Left lung (tissue), 10 donors: ENCODE results near the gene ZNF292. TPM values are rescaled to one million over a fixed set of nuclear protein-coding genes. Genes with fewer than 3 reads are reported as not detected.
"Not testable (repeated sequence)": the region's sequence is repeated elsewhere in the genome, so short reads cannot be mapped to it uniquely, and the experiment has no call there.

ENCODE experiments used
- ATAC-seq: fragments of 200-7000 bp; cut with Tn5 transposase; one replicate; pipeline ENCODE4 v1.9.1; 2020; ENCODE audit warnings: moderate library complexity
- DNase-seq, 4 donors: peaks; one replicate each; pipeline ENCODE4 v3.0.0-alpha.2; 2013 to 2020
- H3K27ac ChIP-seq, 2 donors: fragments of 200-600 bp; sonication (generic) in 1 of 2; one replicate each; pipeline versions ENCODE4 v1.5.0 to v1.8.0; 2020 to 2021
- H3K27me3 ChIP-seq, 2 donors: fragments of 200-600 bp; sonication (generic) in 1 of 2; one replicate each; pipeline versions ENCODE4 v1.5.0 to v1.8.0; 2020 to 2021
- H3K36me3 ChIP-seq, 2 donors: fragments of 200-600 bp; sonication (generic) in 1 of 2; one replicate each; pipeline versions ENCODE4 v1.5.0 to v1.8.0; 2020 to 2021
- H3K4me1 ChIP-seq, 2 donors: fragments of 200-600 bp; one replicate each; pipeline ENCODE4 v1.8.0; 2021
- H3K4me3 ChIP-seq, 2 donors: fragments of 200-600 bp; sonication (generic) in 1 of 2; one replicate each; pipeline versions ENCODE4 v1.5.0 to v1.8.0; 2020 to 2021; ENCODE audit warnings: mild to moderate bottlenecking in 1 of 2
- H3K9me3 ChIP-seq, 2 donors: fragments of 200-600 bp; sonication (generic) in 1 of 2; one replicate each; pipeline versions ENCODE4 v1.5.0 to v1.8.0; 2020 to 2021
- intact Hi-C, 2 donors: fragments of 100-400 bp; cut with DNase I; formaldehyde crosslinking; loops; one replicate each; pipeline versions ENCODE4 v1.11.2 to v1.14.2; 2022
- polyA plus RNA-seq, 6 donors: library from polyadenylated mRNA; unstranded; fragments of 120-200 nt; gene quantifications; one replicate each; pipeline ENCODE4 v1.2.1, GENCODE V29; 2013; ENCODE audit not compliant: insufficient read length in 6 of 6
- total RNA-seq, 2 donors: library from RNA; stranded (reverse); fragmentation: NEBNext Ultra II Directional; extraction: Animal tissue kit (Norgen Biotek cat#: 25700); gene quantifications; one replicate each; pipeline ENCODE4 v1.2.1, GENCODE V29; 2021
- TF ChIP-seq, protein P1 (sequence below), 2 donors: fragments of 200-600 bp; sonication (generic) in 1 of 2; IDR thresholded peaks; one replicate each; pipeline versions ENCODE4 v1.5.0 to v1.8.0; 2021; ENCODE audit warnings: antibody characterized with exemption in 2 of 2
- donor health status: DM: no; HTN: yes; CAD: no.
- donor health status: DM: no; HTN: no; CAD: no.

Gene ZNF292
- total and polyA plus RNA-seq, 8 donors: 25.2 to 58.8 (median 51.0) TPM

GRCh38 chr6:87224971-87225370 is 69.6 kb downstream of the ZNF292 start:
- Histone ChIP-seq H3K4me3 (no peak overlapping the region), H3K27ac (no peak overlapping the region), H3K4me1 (no peaks in the 10 kb centered on the region), H3K27me3 (no peaks in the 10 kb centered on the region), H3K9me3 (no peaks in the 10 kb centered on the region), H3K36me3 (peaks cover 0 to 19% of the 10 kb centered on the region in 2 donors)
- DNase-seq (no peak), ATAC-seq (no peak)
- intact Hi-C loops: no loop called here
- TF ChIP-seq, protein P1, sequence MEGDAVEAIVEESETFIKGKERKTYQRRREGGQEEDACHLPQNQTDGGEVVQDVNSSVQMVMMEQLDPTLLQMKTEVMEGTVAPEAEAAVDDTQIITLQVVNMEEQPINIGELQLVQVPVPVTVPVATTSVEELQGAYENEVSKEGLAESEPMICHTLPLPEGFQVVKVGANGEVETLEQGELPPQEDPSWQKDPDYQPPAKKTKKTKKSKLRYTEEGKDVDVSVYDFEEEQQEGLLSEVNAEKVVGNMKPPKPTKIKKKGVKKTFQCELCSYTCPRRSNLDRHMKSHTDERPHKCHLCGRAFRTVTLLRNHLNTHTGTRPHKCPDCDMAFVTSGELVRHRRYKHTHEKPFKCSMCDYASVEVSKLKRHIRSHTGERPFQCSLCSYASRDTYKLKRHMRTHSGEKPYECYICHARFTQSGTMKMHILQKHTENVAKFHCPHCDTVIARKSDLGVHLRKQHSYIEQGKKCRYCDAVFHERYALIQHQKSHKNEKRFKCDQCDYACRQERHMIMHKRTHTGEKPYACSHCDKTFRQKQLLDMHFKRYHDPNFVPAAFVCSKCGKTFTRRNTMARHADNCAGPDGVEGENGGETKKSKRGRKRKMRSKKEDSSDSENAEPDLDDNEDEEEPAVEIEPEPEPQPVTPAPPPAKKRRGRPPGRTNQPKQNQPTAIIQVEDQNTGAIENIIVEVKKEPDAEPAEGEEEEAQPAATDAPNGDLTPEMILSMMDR (IDR thresholded peaks at IDR 0.05): no peak

DNA sequence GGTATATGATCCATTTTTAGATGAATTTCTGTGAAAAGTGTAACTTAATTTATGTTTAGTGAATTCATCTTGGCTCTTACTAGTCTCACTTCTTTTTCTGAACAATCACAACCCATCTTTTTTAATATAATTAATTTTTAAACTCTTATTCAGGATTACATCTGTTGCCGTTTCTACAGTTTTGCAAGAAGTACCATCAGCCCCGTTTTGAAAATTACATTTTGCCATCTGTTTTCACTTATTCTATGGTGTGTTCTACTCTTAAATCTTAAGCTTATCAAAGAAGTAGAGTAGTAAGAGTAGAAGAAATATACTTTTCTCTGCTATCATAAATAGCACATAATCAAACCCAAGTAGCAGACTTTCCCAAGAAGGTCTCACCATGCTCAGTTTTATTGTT is 70.1 kb downstream of the ZNF292 start:
- TF ChIP-seq, protein P1 (IDR thresholded peaks at IDR 0.05): no peak
- DNase-seq (no peak), ATAC-seq (no peak)
- H3K27me3 ChIP-seq: no peaks in the 10 kb centered on the region
- no peaks in the 10 kb centered on the region for H3K9me3 ChIP-seq
- H3K4me1 ChIP-seq: no peaks in the 10 kb centered on the region
- intact Hi-C loops: no loop called here
- H3K27ac ChIP-seq: no peak overlapping the region
- H3K4me3 ChIP-seq: no peak overlapping the region
- H3K36me3 ChIP-seq: peaks cover 0 to 13% of the 10 kb centered on the region in 2 donors

DNA sequence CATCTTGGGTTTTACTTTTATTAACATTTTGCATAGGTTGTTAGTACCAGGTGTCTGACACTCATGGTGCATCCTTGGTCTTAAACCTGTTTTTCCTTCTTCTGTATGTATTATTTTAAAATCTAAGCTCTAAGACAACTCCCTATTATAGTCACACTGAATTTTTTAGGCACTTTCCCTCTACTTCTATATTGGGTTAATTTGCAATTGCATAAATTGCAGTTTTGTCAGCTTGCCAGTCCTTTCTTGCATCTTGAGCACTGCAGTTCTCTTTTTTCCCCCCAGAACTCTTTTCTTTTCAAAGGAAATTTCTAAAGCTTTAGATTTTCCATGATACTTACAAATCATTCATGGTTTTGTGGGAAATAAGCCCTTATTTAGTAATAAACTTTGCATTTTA is 70.6 kb downstream of the ZNF292 start:
- TF ChIP-seq, protein P1 (IDR thresholded peaks at IDR 0.05): no peak
- no peak overlapping the region for H3K4me3 ChIP-seq
- DNase-seq (no peak), ATAC-seq (no peak)
- H3K27me3 ChIP-seq: no peaks in the 10 kb centered on the region
- no peaks in the 10 kb centered on the region for H3K4me1 ChIP-seq
- H3K27ac ChIP-seq: no peak overlapping the region
- H3K9me3 ChIP-seq: no peaks in the 10 kb centered on the region
- H3K36me3 ChIP-seq: peaks cover 0 to 13% of the 10 kb centered on the region in 2 donors
- intact Hi-C loops: no loop called here

- ATAC-seq: no peak
Measured at GRCh38 chr6:87230801-87231200, 75.4 kb downstream of the ZNF292 start.

DNA sequence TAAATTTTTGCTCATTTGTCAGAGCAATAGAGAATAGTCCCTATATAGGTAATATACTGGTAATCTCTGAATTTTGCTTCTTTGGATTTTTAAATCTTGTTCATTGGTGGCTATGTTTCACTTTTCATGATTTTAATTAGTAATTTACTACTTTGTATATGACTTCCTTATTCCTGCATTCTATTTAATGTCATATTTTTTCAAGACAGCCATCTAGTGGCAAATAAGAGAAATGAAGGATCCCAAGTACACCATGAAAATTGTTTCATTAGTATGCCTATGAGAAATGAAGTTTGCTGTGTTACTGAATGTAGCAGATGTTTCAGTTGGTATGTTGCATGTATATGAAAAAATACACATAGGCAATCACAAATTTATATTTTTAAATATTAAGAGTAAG is 82.4 kb downstream of the ZNF292 start:
- no peaks in the 10 kb centered on the region for H3K9me3 ChIP-seq
- H3K4me1 ChIP-seq: no peaks in the 10 kb centered on the region
- no peaks in the 10 kb centered on the region for H3K27me3 ChIP-seq
- H3K36me3 ChIP-seq: peaks cover 0 to 22% of the 10 kb centered on the region in 2 donors
- intact Hi-C loops: no loop called here
- no peak overlapping the region for H3K4me3 ChIP-seq
- TF ChIP-seq, protein P1 (IDR thresholded peaks at IDR 0.05): peak; percentile 49 to 57
- ATAC-seq (peak; percentile 69), DNase-seq (no peak)
- H3K27ac ChIP-seq: no peak overlapping the region

More at GRCh38 chr6:87230801-87231200, 75.4 kb downstream of the ZNF292 start:
- Histone ChIP-seq H3K4me1 (no peaks in the 10 kb centered on the region), H3K27ac (no peak overlapping the region), H3K36me3 (no peaks in the 10 kb centered on the region), H3K27me3 (no peaks in the 10 kb centered on the region), H3K4me3 (no peak overlapping the region), H3K9me3 (no peaks in the 10 kb centered on the region)
- TF ChIP-seq, protein P1 (IDR thresholded peaks at IDR 0.05): no peak
- intact Hi-C loops: no loop called here
- DNase-seq: no peak

GRCh38 chr6:87239098-87239635 is 83.8 kb downstream of the ZNF292 start:
- H3K27me3 ChIP-seq, H3K9me3 ChIP-seq, ATAC-seq, H3K4me1 ChIP-seq, H3K4me3 ChIP-seq, intact Hi-C loops, H3K27ac ChIP-seq: not testable (repeated sequence)
- peak in 1 of 4 donors; percentile 50 for DNase-seq
- H3K36me3 ChIP-seq: peaks cover 0 to 31% of the 10 kb centered on the region in 2 donors
